A673 (cell line): ENCODE data around the gene LAP3. TPM values are rescaled to one million over a fixed set of nuclear protein-coding genes. Genes with fewer than 3 reads are reported as not detected.

ENCODE experiments used
- BruUV-seq: library from RNA; stranded (reverse); fragments of 400-500 nt; replicated peaks from 2 replicates; lab custom pipeline; 2021; lab: Mats Ljungman, UMichigan
- CTCF ChIA-PET: fragments of 300-600 bp; sonication (Branson Sonifier 250); formaldehyde crosslinking; loops from one replicate; lab custom pipeline; 2022; ENCODE audit warnings: antibody characterized with exemption; lab: Charles Lee
- POLR2A ChIA-PET: fragments of 300-600 bp; sonication (Branson Sonifier 250); formaldehyde crosslinking; loops from one replicate; lab custom pipeline; 2022; ENCODE audit warnings: antibody characterized with exemption; ENCODE audit not compliant: low non-redundant PET; lab: Charles Lee
- DNase-seq: peaks from one replicate; pipeline ENCODE4 v3.0.0-alpha.2; 2015; ENCODE audit warnings: low spot score
- H3K27ac ChIP-seq: fragments of 200-600 bp; sonication (generic); 2 replicates; pipeline ENCODE4 v1.5.1; 2016; ENCODE audit warnings: mixed run types, low read depth, mild to moderate bottlenecking, mixed read lengths, antibody characterized with exemption, low read length; ENCODE audit not compliant: poor library complexity, severe bottlenecking
- H3K27me3 ChIP-seq: fragments of 200-600 bp; sonication (generic); replicated peaks from 2 replicates; pipeline ENCODE4 v1.6.1; 2017; ENCODE audit warnings: mixed run types, low read depth, mild to moderate bottlenecking, mixed read lengths, antibody characterized with exemption, low read length; ENCODE audit not compliant: insufficient read depth, poor library complexity
- H3K36me3 ChIP-seq: fragments of 200-600 bp; sonication (generic); 2 replicates; pipeline ENCODE4 v1.6.1; 2016; ENCODE audit warnings: mixed run types, mild to moderate bottlenecking, mixed read lengths, antibody characterized with exemption, low read length; ENCODE audit not compliant: insufficient read depth, poor library complexity, severe bottlenecking
- H3K4me1 ChIP-seq: fragments of 200-600 bp; sonication (generic); 2 replicates; pipeline ENCODE4 v1.6.1; 2017; ENCODE audit warnings: mixed run types, mild to moderate bottlenecking, mixed read lengths, antibody characterized with exemption, low read length; ENCODE audit not compliant: insufficient read depth, poor library complexity, severe bottlenecking
- H3K4me3 ChIP-seq: fragments of 200-600 bp; sonication (generic); 2 replicates; pipeline ENCODE4 v1.5.1; 2016; ENCODE audit warnings: low read depth, mixed run types, mild to moderate bottlenecking, mixed read lengths, low read length; ENCODE audit not compliant: poor library complexity, severe bottlenecking
- H3K9me3 ChIP-seq: fragments of 200-600 bp; sonication (generic); 2 replicates; pipeline ENCODE4 v1.6.1; 2016; ENCODE audit warnings: mixed run types, low read depth, mild to moderate bottlenecking, mixed read lengths, antibody characterized with exemption, low read length; ENCODE audit not compliant: poor library complexity, severe bottlenecking
- CTCF ChIP-seq: fragments of 300-800, 200-600 bp; sonication (generic); conservative IDR thresholded peaks from 2 replicates; pipeline ENCODE4 v1.5.1; 2017; ENCODE audit warnings: low read depth, mild to moderate bottlenecking, antibody characterized with exemption, low read length, moderate library complexity, mixed read lengths
- EZH2 ChIP-seq: fragments of 200-600 bp; sonication (generic); IDR thresholded peaks from 2 replicates; pipeline ENCODE4 v1.6.1; 2017; ENCODE audit warnings: borderline replicate concordance, low read depth, mild to moderate bottlenecking, mixed read lengths, antibody characterized with exemption, low read length; ENCODE audit not compliant: poor library complexity, severe bottlenecking
- intact Hi-C: fragments of 100-400 bp; cut with micrococcal nuclease; formaldehyde crosslinking; loops from one replicate; pipeline ENCODE4 v1.10.0; 2022; ENCODE audit not compliant: unreplicated experiment
- total RNA-seq: library from RNA; stranded (reverse); gene quantifications from 2 replicates; pipeline ENCODE4 v1.2.3, GENCODE V29; 2021

Gene LAP3
- total RNA-seq, 1 experiment from 2014 or later, result 54.1 TPM

- no peaks in the 10 kb centered on the region for H3K4me1 ChIP-seq
- H3K9me3 ChIP-seq, result no peaks in the 10 kb centered on the region
- ChIA-PET CTCF (no interaction called here), POLR2A (no interaction called here)
- H3K4me3 ChIP-seq, result peak overlapping the region; percentile 69
- intact Hi-C loops, result no loop called here
- DNase-seq, result no peak
- TF ChIP-seq CTCF (no peak), EZH2 (no peak)
- BruUV-seq, result no TSS peak
- H3K36me3 ChIP-seq, result peaks cover 12% of the 10 kb centered on the region
- H3K27me3 ChIP-seq, result no peaks in the 10 kb centered on the region
- peak overlapping the region; percentile 86 for H3K27ac ChIP-seq
Observed at GRCh38 chr4:17577665-17578481, 875 bp downstream of the LAP3 start.

GRCh38 chr4:17578482-17578891 lies 1.5 kb downstream of the LAP3 start:
- POLR2A ChIA-PET, result no interaction called here
- CTCF ChIA-PET, result no interaction called here
- intact Hi-C loops, result no loop called here
- H3K4me1 ChIP-seq, result no peaks in the 10 kb centered on the region
- H3K36me3 ChIP-seq, result peaks cover 12% of the 10 kb centered on the region
- no peak for DNase-seq
- H3K9me3 ChIP-seq, result no peaks in the 10 kb centered on the region
- H3K27me3 ChIP-seq, result no peaks in the 10 kb centered on the region
- no peak overlapping the region for H3K27ac ChIP-seq
- no TSS peak for BruUV-seq
- TF ChIP-seq CTCF (no peak), EZH2 (no peak)
- peak overlapping the region; percentile 69 for H3K4me3 ChIP-seq

GRCh38 chr4:17580969-17581368 lies 4.0 kb downstream of the LAP3 start:
- CTCF ChIA-PET, result no interaction called here
- POLR2A ChIA-PET, result no interaction called here
- no peak for DNase-seq

More at GRCh38 chr4:17580969-17581368, 4.0 kb downstream of the LAP3 start:
- Histone ChIP-seq H3K36me3 (peaks cover 18% of the 10 kb centered on the region), H3K27ac (no peak overlapping the region), H3K4me3 (no peak overlapping the region), H3K4me1 (no peaks in the 10 kb centered on the region), H3K9me3 (no peaks in the 10 kb centered on the region), H3K27me3 (no peaks in the 10 kb centered on the region)
- intact Hi-C loops, result no loop called here
- TF ChIP-seq EZH2 (no peak), CTCF (no peak)
- BruUV-seq, result no TSS peak
